Suppressor macrophage treated with lipopolysaccharide for 1 hour (primary cell): ENCODE results near the gene PLIN4.

ENCODE experiments used
- DNase-seq, 3 donors: peaks; one replicate each; pipeline ENCODE4 v3.0.0-alpha.2; 2020 to 2022

Gene PLIN4

GRCh38 chr19:4454747-4455718 is 63.3 kb downstream of the PLIN4 start:
- DNase-seq = no peak

- DNase-seq = no peak
These were observed 64.8 kb downstream of the PLIN4 start for GRCh38 chr19:4453232-4454179.

- DNase-seq = peak; percentile 38 to 62 (median 51)
These were observed 65.9 kb downstream of the PLIN4 start for GRCh38 chr19:4452230-4452990.
